Bronchial epithelial cell (primary cell): Measurements from ENCODE around the gene UPK3A. TPM values are rescaled to one million over a fixed set of nuclear protein-coding genes. Genes with fewer than 3 reads are reported as not detected.
"Not testable (repeated sequence)": the region's sequence is repeated elsewhere in the genome, so short reads cannot be mapped to it uniquely, and the experiment has no call there.

Experiments
- DNase-seq: peaks from one replicate; pipeline ENCODE4 v3.0.0-alpha.2; 2010; ENCODE audit warnings: low read depth
- FAIRE-seq: peaks from 2 replicates; lab custom pipeline; 2011; peaks lifted over from hg19 to GRCh38; lab: Jason Lieb, UNC
- H3K27me3 ChIP-seq: 2 replicates; pipeline ENCODE4 v1.5.1; 2011; ENCODE audit warnings: low read length; ENCODE audit not compliant: control insufficient read depth, insufficient read depth
- H3K36me3 ChIP-seq: 2 replicates; pipeline ENCODE4 v1.5.1; 2011; ENCODE audit warnings: low read length; ENCODE audit not compliant: control insufficient read depth, insufficient read depth
- H3K4me3 ChIP-seq: 2 replicates; pipeline ENCODE4 v1.5.1; 2011; ENCODE audit warnings: mild to moderate bottlenecking, low read depth, low read length, control low read depth
- CTCF ChIP-seq: IDR thresholded peaks from 2 replicates; pipeline ENCODE4 v1.5.1; 2011; ENCODE audit warnings: mild to moderate bottlenecking, moderate library complexity, low read length, control low read depth, inconsistent platforms; ENCODE audit not compliant: insufficient read depth, severe bottlenecking
- total RNA-seq: library from RNA; depleted of rRNA; stranded (reverse); fragments of >200 nt; gene quantifications from 2 replicates; pipeline ENCODE4 v1.2.1, GENCODE V29; 2014

The UPK3A gene
- total RNA-seq, 1 donor from 2014 or later: not detected

DNA sequence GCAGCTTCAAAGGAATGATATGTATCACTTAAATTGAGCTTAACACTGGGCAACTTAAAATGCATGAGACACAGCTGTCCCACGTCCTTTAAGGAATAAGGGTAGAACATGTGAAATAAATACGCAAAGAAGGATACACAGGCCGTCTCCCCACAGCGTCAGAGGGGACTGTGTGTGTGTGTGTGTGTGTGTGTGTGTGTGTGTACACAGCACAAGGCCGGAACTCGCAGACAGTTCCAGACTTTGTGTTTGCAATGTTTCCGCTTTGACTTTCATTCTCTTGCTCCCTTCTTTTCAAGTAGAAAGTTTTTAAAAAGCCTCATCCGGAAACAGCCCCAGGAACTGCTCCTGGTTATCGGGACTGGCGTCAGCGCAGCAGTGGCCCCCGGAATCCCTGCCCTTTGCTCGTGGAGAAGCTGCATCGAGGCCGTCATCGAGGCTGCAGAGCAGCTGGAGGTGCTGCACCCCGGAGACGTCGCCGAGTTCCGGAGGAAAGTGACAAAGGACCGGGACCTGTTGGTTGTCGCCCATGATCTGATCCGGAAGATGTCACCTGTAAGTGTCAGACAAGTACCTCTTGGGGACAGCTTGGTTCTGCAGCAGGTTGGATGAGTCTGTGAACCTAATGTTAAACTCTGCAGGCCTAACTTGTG lies 38.2 kb downstream of the UPK3A start:
- no peak for TF ChIP-seq CTCF
- DNase-seq (no peak), FAIRE-seq (no peak)
- Histone ChIP-seq H3K4me3 (no peak overlapping the region), H3K36me3 (peaks cover 21% of the 10 kb centered on the region), H3K27me3 (no peaks in the 10 kb centered on the region)

- FAIRE-seq (no peak), DNase-seq (no peak)
- Histone ChIP-seq H3K27me3 (no peaks in the 10 kb centered on the region), H3K36me3 (peaks cover 21% of the 10 kb centered on the region), H3K4me3 (no peak overlapping the region)
- TF ChIP-seq CTCF: no peak
Measured at GRCh38 chr22:45323695-45324094, 38.9 kb downstream of the UPK3A start.

- no peak for TF ChIP-seq CTCF
- DNase-seq (peak; percentile 25), FAIRE-seq (no peak)
- peaks cover 21% of the 10 kb centered on the region for H3K36me3 ChIP-seq
- H3K27me3 ChIP-seq: no peaks in the 10 kb centered on the region
- no peak overlapping the region for H3K4me3 ChIP-seq
Measured at GRCh38 chr22:45324311-45324711, 39.6 kb downstream of the UPK3A start.

GRCh38 chr22:45328261-45328660 lies 43.5 kb downstream of the UPK3A start:
- not testable (repeated sequence) for FAIRE-seq, H3K4me3 ChIP-seq, DNase-seq, H3K27me3 ChIP-seq
- peaks cover 13% of the 10 kb centered on the region for H3K36me3 ChIP-seq

DNA sequence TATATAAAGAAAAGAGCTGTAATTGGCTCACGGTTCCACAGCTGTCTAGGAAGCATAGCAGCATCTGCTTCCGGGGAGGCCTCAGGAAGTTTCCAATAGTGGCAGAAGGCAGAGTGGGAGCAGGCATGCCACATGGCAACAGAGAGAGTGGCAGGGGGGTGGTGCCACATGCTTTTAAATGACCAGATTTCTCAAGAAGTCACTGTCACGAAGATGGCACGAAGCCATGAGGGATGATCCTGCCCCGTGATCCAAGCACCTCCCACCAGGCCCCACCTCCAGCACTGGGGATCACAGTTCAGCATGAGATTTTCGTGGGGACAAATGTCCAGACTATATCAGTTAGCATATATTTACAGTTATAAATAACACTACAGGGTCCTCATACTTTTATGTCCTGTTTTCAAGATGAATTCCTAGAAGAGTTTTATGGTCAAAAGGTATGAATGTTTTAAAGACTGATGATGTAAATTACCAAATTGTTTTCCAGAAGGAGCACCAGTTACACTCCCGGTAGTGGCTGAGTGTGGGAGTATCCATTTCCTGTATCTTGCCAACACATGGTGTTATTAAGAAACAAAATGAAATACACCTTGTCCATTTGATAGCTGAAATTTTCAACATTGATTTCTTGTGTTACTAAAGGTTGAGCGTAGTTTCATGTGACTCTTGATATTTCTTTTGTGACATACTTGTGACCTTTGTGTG lies 44.2 kb downstream of the UPK3A start:
- Histone ChIP-seq H3K4me3 (no peak overlapping the region), H3K36me3 (peaks cover 9% of the 10 kb centered on the region), H3K27me3 (no peaks in the 10 kb centered on the region)
- TF ChIP-seq CTCF: no peak
- DNase-seq (no peak), FAIRE-seq (no peak)

DNA sequence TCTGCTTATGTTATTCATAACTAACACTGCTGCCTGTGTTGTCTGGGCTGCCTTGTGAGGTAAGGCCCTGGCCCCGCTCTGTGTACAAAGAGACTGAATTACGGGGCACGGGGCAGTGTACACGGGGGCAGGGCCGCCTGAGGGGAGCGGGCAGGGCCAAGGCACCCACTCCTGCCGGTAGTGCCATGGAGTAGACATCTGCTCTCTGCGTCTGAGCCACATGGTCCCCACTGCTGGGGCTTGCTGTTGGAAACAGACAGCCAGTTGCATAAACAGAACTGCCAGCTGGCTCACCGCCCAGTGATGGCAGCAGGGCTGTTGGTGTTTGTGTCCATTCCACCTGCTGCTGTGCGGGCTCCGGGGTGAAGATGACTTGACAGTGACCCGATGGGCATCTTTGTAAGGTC lies 44.8 kb downstream of the UPK3A start:
- H3K27me3 ChIP-seq: no peaks in the 10 kb centered on the region
- FAIRE-seq (no peak), DNase-seq (no peak)
- TF ChIP-seq CTCF: no peak
- peaks cover 8% of the 10 kb centered on the region for H3K36me3 ChIP-seq
- no peak overlapping the region for H3K4me3 ChIP-seq
